ENCODE data around the gene PRKCA.

Gene PRKCA

DNA sequence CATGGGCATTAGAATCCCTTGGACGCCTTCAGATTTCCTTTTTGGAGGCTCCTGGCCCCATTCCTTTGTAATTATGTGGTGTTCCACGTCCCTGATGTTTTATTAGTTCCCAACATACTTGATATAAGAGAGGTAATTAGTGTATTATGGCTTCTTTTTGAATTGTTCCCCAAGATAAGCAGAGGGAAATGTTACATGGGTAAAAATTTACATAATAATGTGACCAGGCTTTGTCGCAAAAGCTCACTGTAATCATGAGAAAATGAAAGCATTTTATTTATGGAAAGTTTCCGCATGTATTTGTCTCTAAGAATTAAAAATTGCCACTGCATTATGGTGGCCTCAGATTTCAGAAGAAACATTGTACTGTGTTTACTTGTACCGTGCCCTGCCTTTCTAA lies 177.8 kb downstream of the PRKCA start:
- Histone ChIP-seq H3K36me3 (ENCODE audit: low read depth) (no peaks in the 10 kb centered on the region), H3K4me3 (ENCODE audit: severe bottlenecking) (no peak overlapping the region), H3K9me3 (ENCODE audit: severe bottlenecking) (no peaks in the 10 kb centered on the region), H3K27ac (ENCODE audit: poor library complexity, severe bottlenecking) (no peak overlapping the region), H3K27me3 (ENCODE audit: insufficient read depth, poor library complexity, severe bottlenecking) (no peaks in the 10 kb centered on the region), H3K4me1 (ENCODE audit: insufficient read depth, poor library complexity, severe bottlenecking) (peaks cover 4% of the 10 kb centered on the region)
- TF ChIP-seq, protein P1, sequence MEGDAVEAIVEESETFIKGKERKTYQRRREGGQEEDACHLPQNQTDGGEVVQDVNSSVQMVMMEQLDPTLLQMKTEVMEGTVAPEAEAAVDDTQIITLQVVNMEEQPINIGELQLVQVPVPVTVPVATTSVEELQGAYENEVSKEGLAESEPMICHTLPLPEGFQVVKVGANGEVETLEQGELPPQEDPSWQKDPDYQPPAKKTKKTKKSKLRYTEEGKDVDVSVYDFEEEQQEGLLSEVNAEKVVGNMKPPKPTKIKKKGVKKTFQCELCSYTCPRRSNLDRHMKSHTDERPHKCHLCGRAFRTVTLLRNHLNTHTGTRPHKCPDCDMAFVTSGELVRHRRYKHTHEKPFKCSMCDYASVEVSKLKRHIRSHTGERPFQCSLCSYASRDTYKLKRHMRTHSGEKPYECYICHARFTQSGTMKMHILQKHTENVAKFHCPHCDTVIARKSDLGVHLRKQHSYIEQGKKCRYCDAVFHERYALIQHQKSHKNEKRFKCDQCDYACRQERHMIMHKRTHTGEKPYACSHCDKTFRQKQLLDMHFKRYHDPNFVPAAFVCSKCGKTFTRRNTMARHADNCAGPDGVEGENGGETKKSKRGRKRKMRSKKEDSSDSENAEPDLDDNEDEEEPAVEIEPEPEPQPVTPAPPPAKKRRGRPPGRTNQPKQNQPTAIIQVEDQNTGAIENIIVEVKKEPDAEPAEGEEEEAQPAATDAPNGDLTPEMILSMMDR (IDR thresholded peaks at IDR 0.05; ENCODE audit: poor library complexity, severe bottlenecking): no peak
- ATAC-seq (ENCODE audit: low read depth) (no peak), DNase-seq (ENCODE audit: low spot score) (no peak)

GRCh38 chr17:66480802-66481201 lies 178.4 kb downstream of the PRKCA start:
- no peaks in the 10 kb centered on the region for H3K36me3 ChIP-seq (ENCODE audit: low read depth)
- TF ChIP-seq, protein P1 (IDR thresholded peaks at IDR 0.05; ENCODE audit: poor library complexity, severe bottlenecking): no peak
- DNase-seq (ENCODE audit: low spot score): no peak
- no peak for ATAC-seq (ENCODE audit: low read depth)
- no peaks in the 10 kb centered on the region for H3K4me1 ChIP-seq (ENCODE audit: insufficient read depth, poor library complexity, severe bottlenecking)
- no peaks in the 10 kb centered on the region for H3K9me3 ChIP-seq (ENCODE audit: severe bottlenecking)
- H3K4me3 ChIP-seq (ENCODE audit: severe bottlenecking): no peak overlapping the region
- H3K27me3 ChIP-seq (ENCODE audit: insufficient read depth, poor library complexity, severe bottlenecking): no peaks in the 10 kb centered on the region
- H3K27ac ChIP-seq (ENCODE audit: poor library complexity, severe bottlenecking): no peak overlapping the region

- no peaks in the 10 kb centered on the region for H3K36me3 ChIP-seq (ENCODE audit: low read depth)
- H3K27ac ChIP-seq (ENCODE audit: poor library complexity, severe bottlenecking): no peak overlapping the region
- H3K4me3 ChIP-seq (ENCODE audit: severe bottlenecking): no peak overlapping the region
- H3K9me3 ChIP-seq (ENCODE audit: severe bottlenecking): no peaks in the 10 kb centered on the region
- no peaks in the 10 kb centered on the region for H3K27me3 ChIP-seq (ENCODE audit: insufficient read depth, poor library complexity, severe bottlenecking)
- TF ChIP-seq, protein P1 (IDR thresholded peaks at IDR 0.05; ENCODE audit: poor library complexity, severe bottlenecking): no peak
- no peaks in the 10 kb centered on the region for H3K4me1 ChIP-seq (ENCODE audit: insufficient read depth, poor library complexity, severe bottlenecking)
- DNase-seq (ENCODE audit: low spot score): no peak
- no peak for ATAC-seq (ENCODE audit: low read depth)
Measured at GRCh38 chr17:66481271-66481670, 178.9 kb downstream of the PRKCA start.

- H3K4me3 ChIP-seq (ENCODE audit: severe bottlenecking): no peak overlapping the region
- H3K4me1 ChIP-seq (ENCODE audit: insufficient read depth, poor library complexity, severe bottlenecking): no peaks in the 10 kb centered on the region
- H3K27me3 ChIP-seq (ENCODE audit: insufficient read depth, poor library complexity, severe bottlenecking): no peaks in the 10 kb centered on the region
- TF ChIP-seq, protein P1 (IDR thresholded peaks at IDR 0.05; ENCODE audit: poor library complexity, severe bottlenecking): no peak
- ATAC-seq (ENCODE audit: low read depth) (no peak), DNase-seq (ENCODE audit: low spot score) (no peak)
- no peak overlapping the region for H3K27ac ChIP-seq (ENCODE audit: poor library complexity, severe bottlenecking)
- no peaks in the 10 kb centered on the region for H3K36me3 ChIP-seq (ENCODE audit: low read depth)
- H3K9me3 ChIP-seq (ENCODE audit: severe bottlenecking): no peaks in the 10 kb centered on the region
Measured at GRCh38 chr17:66483906-66484305, 181.5 kb downstream of the PRKCA start.

- no peak for DNase-seq (ENCODE audit: low spot score)
- no peak for ATAC-seq (ENCODE audit: low read depth)
- H3K27ac ChIP-seq (ENCODE audit: poor library complexity, severe bottlenecking): no peak overlapping the region
- no peaks in the 10 kb centered on the region for H3K4me1 ChIP-seq (ENCODE audit: insufficient read depth, poor library complexity, severe bottlenecking)
- no peaks in the 10 kb centered on the region for H3K27me3 ChIP-seq (ENCODE audit: insufficient read depth, poor library complexity, severe bottlenecking)
- H3K4me3 ChIP-seq (ENCODE audit: severe bottlenecking): no peak overlapping the region
- H3K9me3 ChIP-seq (ENCODE audit: severe bottlenecking): no peaks in the 10 kb centered on the region
- TF ChIP-seq, protein P1 (IDR thresholded peaks at IDR 0.05; ENCODE audit: poor library complexity, severe bottlenecking): no peak
- no peaks in the 10 kb centered on the region for H3K36me3 ChIP-seq (ENCODE audit: low read depth)
Measured at GRCh38 chr17:66485309-66485947, 183.0 kb downstream of the PRKCA start.

Measured in RWPE2 (cell line).